K562 (cell line): Measurements from ENCODE around the gene ZMYND8. TPM values are rescaled to one million over a fixed set of nuclear protein-coding genes. Genes with fewer than 3 reads are reported as not detected.
A peak's percentile ranks its signal among the peaks of the same experiment; 100 is the strongest.

Experiments used
- ARNT ChIP-seq, 2 experiments: fragments of 450-650 bp; IDR thresholded peaks; 2 replicates each; pipeline ENCODE4 v1.6.1; 2016; ENCODE audit warnings: mild to moderate bottlenecking in 1 of 2
- ASH1L ChIP-seq: fragments of 450-650 bp; IDR thresholded peaks from 2 replicates; pipeline ENCODE4 v1.6.1; 2018; ENCODE audit warnings: borderline replicate concordance, mild to moderate bottlenecking, low read depth; ENCODE audit not compliant: partially characterized antibody
- BHLHE40 ChIP-seq: IDR thresholded peaks from 2 replicates; pipeline ENCODE4 v1.6.1; 2011; ENCODE audit warnings: low read length, improper control_type of control experiment
- BRD9 ChIP-seq: fragments of 450-650 bp; IDR thresholded peaks from 2 replicates; pipeline ENCODE4 v1.6.1; 2018; ENCODE audit warnings: low read depth; ENCODE audit not compliant: partially characterized antibody
- CTBP1 ChIP-seq: fragments of 450-650 bp; IDR thresholded peaks from 2 replicates; pipeline ENCODE4 v1.6.1; 2016; ENCODE audit warnings: borderline replicate concordance
- DACH1 ChIP-seq: fragments of 450-650 bp; IDR thresholded peaks from 2 replicates; pipeline ENCODE4 v1.6.1; 2018; ENCODE audit not compliant: partially characterized antibody
- DDX20 ChIP-seq: fragments of 450-650 bp; IDR thresholded peaks from 2 replicates; pipeline ENCODE4 v1.6.1; 2016; ENCODE audit warnings: missing genetic modification characterization, low read depth, mild to moderate bottlenecking, missing compliant biosample characterization, moderate library complexity
- GATAD2B ChIP-seq: fragments of 450-650 bp; IDR thresholded peaks from 2 replicates; pipeline ENCODE4 v1.6.1; 2017; ENCODE audit warnings: mild to moderate bottlenecking, borderline replicate concordance
- HIVEP1 ChIP-seq: fragments of 250-450 bp; sonication (Bioruptor Pico); IDR thresholded peaks from 2 replicates; pipeline ENCODE4 v1.4.0; 2020; ENCODE audit warnings: mild to moderate bottlenecking
- NRF1 ChIP-seq, 2 experiments: fragments of 450-650 bp; IDR thresholded peaks in 1 of 2; conservative IDR thresholded peaks in 1 of 2; 2 replicates each; pipeline ENCODE4 v1.6.1; 2014; ENCODE audit warnings: mild to moderate bottlenecking in 2 of 2
- POLR2AphosphoS5 ChIP-seq: IDR thresholded peaks from 2 replicates; pipeline ENCODE4 v1.6.1; 2011; ENCODE audit warnings: mild to moderate bottlenecking, low read depth, low read length, moderate library complexity; ENCODE audit not compliant: control insufficient read depth, insufficient read depth
- POLR2H ChIP-seq: IDR thresholded peaks from 2 replicates; pipeline ENCODE4 v1.6.1; 2016; ENCODE audit warnings: missing genetic modification characterization, low read depth, mild to moderate bottlenecking, control low read depth, missing compliant biosample characterization, moderate library complexity
- SIN3A ChIP-seq, 2 experiments: fragments of 150-350 bp in 1 of 2; IDR thresholded peaks; 2 replicates each; pipeline ENCODE4 v1.6.1; 2011 to 2016; ENCODE audit warnings: borderline replicate concordance in 2 of 2, low read depth in 2 of 2, low read length in 2 of 2, mild to moderate bottlenecking in 2 of 2, moderate library complexity in 2 of 2; ENCODE audit not compliant: control insufficient read depth in 1 of 2
- SMAD4 ChIP-seq: fragments of 250-450 bp; sonication (Bioruptor Pico); conservative IDR thresholded peaks from 2 replicates; pipeline ENCODE4 v1.8.0; 2021; ENCODE audit warnings: inconsistent platforms, mild to moderate bottlenecking, moderate library complexity
- TAL1 ChIP-seq: fragments of 450-650 bp; IDR thresholded peaks from 2 replicates; pipeline ENCODE4 v1.6.1; 2016; ENCODE audit warnings: mild to moderate bottlenecking
- TOE1 ChIP-seq, 2 experiments: fragments of 450-650 bp in 1 of 2; sonication (generic) in 1 of 2; formaldehyde crosslinking in 1 of 2; IDR thresholded peaks; 2 replicates each; pipeline versions ENCODE4 v1.7.1 to v1.8.0; 2016 to 2022; ENCODE audit warnings: borderline replicate concordance in 2 of 2, mild to moderate bottlenecking in 2 of 2, antibody characterized with exemption in 1 of 2, inconsistent platforms in 1 of 2, low read depth in 1 of 2, missing genetic modification reagents in 1 of 2, moderate library complexity in 1 of 2
- U2AF1 ChIP-seq: fragments of 200-400 bp; formaldehyde crosslinking; optimal IDR thresholded peaks from 2 replicates; pipeline ENCODE3; 2017; ENCODE audit warnings: mild to moderate bottlenecking, low read depth, low read length, moderate library complexity
- U2AF2 ChIP-seq: fragments of 200-400 bp; formaldehyde crosslinking; optimal IDR thresholded peaks from 2 replicates; pipeline ENCODE3; 2017; ENCODE audit warnings: low read depth, mild to moderate bottlenecking, low read length
- ZC3H11A ChIP-seq: IDR thresholded peaks from 2 replicates; pipeline ENCODE4 v1.6.1; 2012; ENCODE audit warnings: low read depth, low read length, improper control_type of control experiment
- ZNF316 ChIP-seq: fragments of 450-650 bp; IDR thresholded peaks from 2 replicates; pipeline ENCODE4 v1.6.1; 2016
- ZNF431 ChIP-seq: sonication (generic); formaldehyde crosslinking; IDR thresholded peaks from 2 replicates; pipeline ENCODE4 v1.8.0; 2022; ENCODE audit warnings: mild to moderate bottlenecking, missing genetic modification reagents
- polyA plus RNA-seq, 8 experiments: library from polyadenylated mRNA; depleted of rRNA in 4 of 8; stranded (reverse) in 5 of 8; unstranded in 3 of 8; fragments of >200 nt; fragmentation: Nextera tagmentation in 2 of 8; fragmentation: Illumina TruSeq in 1 of 8; extraction: Ambion mirVana in 2 of 8; extraction: Trizol in 1 of 8; gene quantifications; 2 replicates each; pipeline versions ENCODE4 v1.2.1 to v1.2.3, GENCODE V29; 2011 to 2014; ENCODE audit warnings: inconsistent platforms in 1 of 8, missing spikeins in 1 of 8
- total RNA-seq, 7 experiments: library from RNA; depleted of rRNA in 6 of 7; stranded (reverse); fragments of >200 nt in 6 of 7; fragmentation: Illumina TruSeq in 2 of 7; extraction: Trizol in 2 of 7; gene quantifications; 2 replicates each; pipeline versions ENCODE4 v1.2.1 to v1.2.3, GENCODE V29; 2011 to 2021; ENCODE audit warnings: low replicate concordance in 1 of 7
- TF ChIP-seq, protein P1 (sequence below): IDR thresholded peaks from 2 replicates; pipeline ENCODE4 v1.6.1; 2014; ENCODE audit warnings: antibody characterized with exemption
- TF ChIP-seq, protein P2 (sequence below): sonication (generic); formaldehyde crosslinking; IDR thresholded peaks from 2 replicates; pipeline ENCODE4 v1.8.0; 2022; ENCODE audit warnings: missing genetic modification reagents, mild to moderate bottlenecking, moderate library complexity, borderline replicate concordance

Gene ZMYND8
- total and polyA plus RNA-seq, 9 of the 15 experiments (the other 6 are each of a cell fraction or from before 2014, with no cell fraction given) = 31.8 to 148 (median 71.9) TPM

DNA sequence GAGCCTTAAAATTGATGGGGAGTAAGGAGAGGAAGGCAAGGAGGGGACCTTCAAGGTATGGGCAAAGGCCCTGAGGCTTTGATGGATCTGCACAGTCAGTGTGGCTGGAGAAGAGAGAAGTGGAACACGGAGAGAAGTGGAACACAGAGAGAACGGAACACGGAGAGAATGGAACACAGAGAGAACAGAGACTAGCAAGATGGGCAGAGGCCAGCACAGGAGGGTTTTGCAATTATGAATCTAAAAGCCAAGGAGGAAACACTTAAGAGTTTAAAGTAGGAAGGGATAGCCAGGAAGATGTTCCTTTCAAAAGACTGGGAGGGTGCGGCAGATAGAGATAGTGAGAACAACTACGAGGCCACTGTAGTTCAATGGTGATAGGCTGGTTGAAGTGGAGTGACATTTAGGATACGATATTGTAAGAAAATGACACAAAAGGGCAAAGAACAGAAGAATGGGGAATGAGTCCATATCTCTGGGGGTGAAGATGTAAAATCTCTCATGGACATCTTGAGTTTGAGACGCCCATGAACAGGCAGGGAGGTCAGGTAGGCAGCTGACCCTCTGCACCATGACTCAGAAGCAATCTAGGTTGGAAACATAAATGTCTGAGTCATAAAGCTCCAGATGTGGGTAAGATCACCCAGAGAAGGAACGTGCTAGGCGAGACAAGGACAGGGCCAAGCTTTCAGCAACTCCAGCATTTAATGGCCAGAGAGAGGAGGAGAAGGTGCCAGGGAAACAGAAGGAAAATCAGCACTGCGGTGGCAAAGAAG lies 25.4 kb downstream of the ZMYND8 start (continued):
- TF ChIP-seq, protein P1, sequence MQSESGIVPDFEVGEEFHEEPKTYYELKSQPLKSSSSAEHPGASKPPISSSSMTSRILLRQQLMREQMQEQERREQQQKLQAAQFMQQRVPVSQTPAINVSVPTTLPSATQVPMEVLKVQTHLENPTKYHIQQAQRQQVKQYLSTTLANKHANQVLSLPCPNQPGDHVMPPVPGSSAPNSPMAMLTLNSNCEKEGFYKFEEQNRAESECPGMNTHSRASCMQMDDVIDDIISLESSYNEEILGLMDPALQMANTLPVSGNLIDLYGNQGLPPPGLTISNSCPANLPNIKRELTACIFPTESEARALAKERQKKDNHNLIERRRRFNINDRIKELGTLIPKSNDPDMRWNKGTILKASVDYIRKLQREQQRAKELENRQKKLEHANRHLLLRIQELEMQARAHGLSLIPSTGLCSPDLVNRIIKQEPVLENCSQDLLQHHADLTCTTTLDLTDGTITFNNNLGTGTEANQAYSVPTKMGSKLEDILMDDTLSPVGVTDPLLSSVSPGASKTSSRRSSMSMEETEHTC = peak; percentile 47; the same call in 1 of the 2 replicates
- TF ChIP-seq DDX20 (tag) (no peak), HIVEP1 (CRISPR knock-in tag) (0 out of 2 replicates have a peak, but pooled peaks have one; percentile 41), TOE1 (IDR thresholded peaks at IDR 0.05; ENCODE audit: borderline replicate concordance) (0 out of 2 replicates have a peak, but pooled peaks have one; percentile 38), TOE1 (CRISPR knock-in tag; IDR thresholded peaks at IDR 0.05; ENCODE audit: borderline replicate concordance, low read depth) (no peak), U2AF2 (no peak), BRD9 (peak; percentile 73), ZNF431 (CRISPR knock-in tag) (no peak), ASH1L (peak; percentile 43), GATAD2B (peak; percentile 37; the same call in 1 of the 2 replicates), SIN3A (IDR thresholded peaks at IDR 0.05; ENCODE audit: borderline replicate concordance in 2 of 2, control insufficient read depth in 1 of 2, low read depth in 2 of 2, low read length in 2 of 2) (0 out of 4 replicates have a peak, but pooled peaks of 1 of the 2 experiments have one; percentile 58), CTBP1 (peak; percentile 90), POLR2AphosphoS5 (peak; percentile 80), SMAD4 (peak; percentile 94), TAL1 (peak; percentile 88), NRF1 (conservative IDR thresholded peaks at IDR 0.05 in 1 of 2, IDR thresholded peaks at IDR 0.05 in 1 of 2) (peak in 1 of 2 experiments; percentile 46; a peak in 1 of 4 replicates), U2AF1 (no peak), ARNT (IDR thresholded peaks at IDR 0.05) (peak; percentile 83), DACH1 (peak; percentile 6), POLR2H (tag) (0 out of 2 replicates have a peak, but pooled peaks have one; percentile 37), BHLHE40 (peak; percentile 96), ZC3H11A (no peak), ZNF316 (peak; percentile 94)
- TF ChIP-seq, protein P2, sequence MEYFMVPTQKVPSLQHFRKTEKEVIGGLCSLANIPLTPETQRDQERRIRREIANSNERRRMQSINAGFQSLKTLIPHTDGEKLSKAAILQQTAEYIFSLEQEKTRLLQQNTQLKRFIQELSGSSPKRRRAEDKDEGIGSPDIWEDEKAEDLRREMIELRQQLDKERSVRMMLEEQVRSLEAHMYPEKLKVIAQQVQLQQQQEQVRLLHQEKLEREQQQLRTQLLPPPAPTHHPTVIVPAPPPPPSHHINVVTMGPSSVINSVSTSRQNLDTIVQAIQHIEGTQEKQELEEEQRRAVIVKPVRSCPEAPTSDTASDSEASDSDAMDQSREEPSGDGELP (CRISPR knock-in tag) = peak; percentile 82
